NCI-H345 (cell line): ENCODE results near the gene NRXN2.

Experiments used
- DNase-seq: peaks from one replicate; lab custom pipeline; 2025; lab: John Stamatoyannopoulos, UW

NRXN2 gene

GRCh38 chr11:64759131-64759721 lies 36.2 kb upstream of the NRXN2 start:
- DNase-seq, result no peak

DNA sequence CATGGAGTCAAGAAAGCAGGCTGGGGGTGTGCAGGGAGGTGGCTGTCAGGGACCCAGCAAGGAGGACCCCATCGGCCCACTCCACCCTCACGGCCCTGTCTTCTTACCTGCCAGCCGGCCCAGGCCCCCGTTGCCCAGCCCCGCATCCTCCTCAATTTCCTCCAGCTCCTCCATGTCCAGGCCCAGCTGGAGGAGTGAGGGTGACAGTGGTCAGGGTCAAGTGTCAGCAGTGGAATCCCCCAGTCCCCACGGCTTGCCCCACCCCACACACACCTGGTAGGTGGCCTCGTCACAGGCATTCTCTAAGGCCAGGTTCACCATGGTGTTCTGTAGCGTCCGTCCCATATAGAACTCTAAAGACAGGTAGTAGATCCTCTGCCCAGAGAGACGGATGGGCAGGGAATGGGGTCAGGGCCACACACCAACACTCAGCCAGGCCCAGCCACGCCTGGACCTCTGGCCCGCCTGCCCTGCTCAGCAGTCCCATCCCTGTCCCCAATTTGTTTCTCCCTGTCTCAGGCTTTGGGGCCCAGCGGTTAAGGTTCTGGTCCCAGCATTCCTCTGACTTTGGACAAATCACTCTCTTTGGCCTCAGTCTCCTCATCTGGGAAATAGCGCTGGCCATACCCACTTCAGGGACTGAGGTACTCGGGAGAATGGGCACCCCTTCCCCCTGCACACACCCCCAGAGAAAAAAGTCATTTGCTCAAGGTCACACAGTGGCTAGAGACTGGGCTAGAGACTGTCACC lies 35.5 kb upstream of the NRXN2 start:
- no peak for DNase-seq

DNA sequence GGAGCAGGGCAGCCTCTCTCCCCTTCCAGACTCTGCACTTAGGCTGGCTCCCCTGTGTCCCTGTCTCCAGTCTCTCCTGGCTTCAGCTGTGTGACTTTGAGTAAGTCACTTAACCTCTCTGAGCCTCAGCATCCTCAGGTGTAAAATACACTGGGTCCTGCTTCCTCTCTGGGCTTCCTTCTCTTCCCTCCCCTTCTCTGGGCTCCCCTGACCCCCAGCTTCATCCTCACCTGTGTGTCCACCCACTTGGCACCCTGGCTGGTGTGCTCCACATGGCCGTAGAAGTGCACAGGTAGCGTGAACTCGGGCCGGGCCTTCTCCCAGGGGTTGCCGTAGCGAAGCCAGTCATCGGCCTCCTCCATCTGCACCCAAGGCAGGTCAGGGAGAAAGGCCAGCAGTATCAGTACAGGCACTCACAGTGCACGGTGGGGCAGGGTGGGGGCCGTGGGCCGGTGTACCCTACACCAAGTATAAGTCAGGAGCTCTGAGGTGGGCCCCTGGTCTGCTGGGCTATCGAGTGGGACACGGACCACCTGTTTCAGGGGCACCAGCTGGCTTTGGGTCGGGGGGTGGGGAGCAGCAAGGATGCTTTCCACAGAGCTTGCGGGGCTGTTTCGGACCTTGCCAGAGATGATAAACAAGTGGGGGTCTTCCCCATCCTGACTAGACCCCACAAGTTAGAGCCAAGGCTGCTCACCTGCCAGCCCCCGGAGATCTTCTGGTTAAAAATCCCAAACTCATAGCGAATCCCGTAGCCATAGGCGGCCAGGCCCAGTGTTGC lies 34.7 kb upstream of the NRXN2 start:
- no peak for DNase-seq

GRCh38 chr11:64755681-64756361 lies 32.8 kb upstream of the NRXN2 start:
- DNase-seq, result no peak

DNA sequence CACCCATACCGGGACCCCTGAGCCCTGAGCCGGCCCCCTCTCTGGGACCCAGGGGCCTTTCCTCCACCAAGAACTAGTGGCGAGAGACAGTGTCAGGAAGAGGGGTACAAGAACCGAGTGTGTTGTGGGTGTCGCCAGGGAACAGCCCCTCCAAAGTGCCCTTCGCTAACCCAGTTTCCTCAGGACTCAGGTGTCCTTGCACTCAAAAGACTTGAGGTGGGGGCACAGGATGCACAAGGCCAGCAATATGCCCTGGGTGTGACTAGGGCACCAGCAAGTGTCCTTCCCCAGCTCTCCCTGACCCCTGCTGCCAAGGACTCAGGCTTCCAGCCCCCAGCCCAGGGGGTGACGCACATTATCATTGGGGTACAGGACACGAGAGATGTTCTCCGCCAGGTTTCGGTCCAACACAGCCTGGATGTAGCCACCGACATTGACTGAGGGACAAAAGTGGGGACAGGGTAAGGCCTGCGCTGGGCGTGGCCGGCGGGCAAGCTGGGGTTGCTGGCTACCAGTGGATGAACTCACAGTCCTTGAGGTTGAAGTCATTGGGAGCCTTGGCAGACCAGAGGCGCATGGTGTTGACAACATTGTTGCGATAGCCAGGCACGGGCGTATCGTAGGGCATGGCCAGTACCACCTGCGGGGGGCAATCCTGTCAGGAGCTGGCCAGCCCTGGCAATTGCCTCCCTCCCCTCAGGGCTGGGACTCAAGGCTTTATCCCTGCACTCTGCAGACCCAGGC lies 32.1 kb upstream of the NRXN2 start:
- no peak for DNase-seq

- no peak for DNase-seq
These were observed 31.3 kb upstream of the NRXN2 start for GRCh38 chr11:64754124-64754918.

- no peak for DNase-seq
These were observed 30.6 kb upstream of the NRXN2 start for GRCh38 chr11:64753380-64754123.

DNA sequence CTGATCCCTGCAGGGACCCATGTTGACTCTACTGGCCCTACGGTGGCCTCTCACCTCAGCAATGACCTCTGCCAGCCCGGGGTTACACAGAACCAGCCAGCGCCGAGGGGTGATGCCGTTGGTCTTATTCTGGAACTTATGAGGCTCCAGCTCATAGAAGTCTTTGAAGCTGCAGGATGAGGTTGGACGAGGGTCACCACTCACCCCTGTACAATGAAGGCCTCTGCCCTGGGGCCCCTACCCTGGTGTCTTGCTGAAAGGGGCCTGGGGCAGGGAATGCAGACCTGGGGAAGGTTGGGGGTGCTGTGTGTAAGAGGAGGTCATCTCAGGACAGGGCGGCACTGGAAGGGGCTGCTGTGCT lies 30.0 kb upstream of the NRXN2 start:
- no peak for DNase-seq

GRCh38 chr11:64752175-64752970 lies 29.4 kb upstream of the NRXN2 start:
- DNase-seq, result no peak

DNA sequence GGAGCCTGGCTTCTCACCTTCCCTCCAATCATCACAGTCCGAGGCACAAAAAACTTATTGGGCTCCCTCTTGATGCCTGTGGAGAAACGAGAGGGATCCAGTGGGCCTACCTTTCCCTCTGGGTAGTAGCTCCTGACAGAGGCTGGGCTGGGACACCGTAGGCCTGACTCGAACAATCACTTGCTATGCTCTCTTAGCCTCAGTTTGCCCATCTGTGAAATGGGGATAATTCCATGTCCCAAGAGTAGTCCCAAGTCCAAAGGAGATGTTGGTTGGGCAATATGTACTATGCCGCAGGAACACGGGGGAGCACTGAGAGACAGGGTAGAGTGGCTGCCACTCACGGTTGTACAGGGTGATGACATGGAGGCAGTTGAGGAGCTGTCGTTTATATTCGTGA lies 28.6 kb upstream of the NRXN2 start:
- no peak for DNase-seq

GRCh38 chr11:64751136-64751535 lies 28.1 kb upstream of the NRXN2 start:
- DNase-seq, result no peak

DNA sequence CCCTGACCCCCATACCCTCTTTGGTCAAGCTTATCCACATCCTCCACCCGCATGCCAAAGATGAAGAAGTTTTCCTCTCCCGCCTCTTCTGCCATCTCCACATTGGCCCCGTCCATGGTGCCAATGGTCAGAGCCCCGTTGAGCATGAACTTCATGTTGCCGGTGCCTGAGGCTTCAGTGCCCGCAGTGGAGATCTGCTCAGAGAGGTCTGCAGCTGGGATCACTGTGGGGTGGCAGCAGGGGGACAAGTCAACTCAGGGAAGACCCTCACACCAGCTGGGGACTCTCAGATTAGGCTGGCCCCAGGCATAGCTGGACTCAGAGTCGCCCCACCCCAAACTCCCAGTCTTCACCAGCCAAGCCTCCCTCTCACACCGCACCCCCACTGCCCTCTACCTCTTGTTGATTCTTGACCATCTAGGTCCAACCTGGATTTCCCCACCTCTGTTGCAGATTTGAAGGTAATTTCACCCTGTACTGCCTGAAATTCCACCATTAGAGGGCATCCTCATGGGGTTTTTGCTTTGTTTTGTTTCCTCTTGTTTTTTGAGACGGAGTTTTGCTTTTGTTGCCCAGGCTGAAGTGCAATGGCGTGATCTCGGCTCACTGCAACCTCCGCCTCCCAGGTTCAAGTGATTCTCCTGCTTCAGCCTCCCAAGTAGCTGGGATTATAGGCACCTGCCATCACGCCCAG lies 27.5 kb upstream of the NRXN2 start:
- DNase-seq, result no peak

GRCh38 chr11:64747961-64748665 lies 25.1 kb upstream of the NRXN2 start:
- DNase-seq, result no peak

- DNase-seq, result no peak
These were observed 23.5 kb upstream of the NRXN2 start for GRCh38 chr11:64746486-64746885.

DNA sequence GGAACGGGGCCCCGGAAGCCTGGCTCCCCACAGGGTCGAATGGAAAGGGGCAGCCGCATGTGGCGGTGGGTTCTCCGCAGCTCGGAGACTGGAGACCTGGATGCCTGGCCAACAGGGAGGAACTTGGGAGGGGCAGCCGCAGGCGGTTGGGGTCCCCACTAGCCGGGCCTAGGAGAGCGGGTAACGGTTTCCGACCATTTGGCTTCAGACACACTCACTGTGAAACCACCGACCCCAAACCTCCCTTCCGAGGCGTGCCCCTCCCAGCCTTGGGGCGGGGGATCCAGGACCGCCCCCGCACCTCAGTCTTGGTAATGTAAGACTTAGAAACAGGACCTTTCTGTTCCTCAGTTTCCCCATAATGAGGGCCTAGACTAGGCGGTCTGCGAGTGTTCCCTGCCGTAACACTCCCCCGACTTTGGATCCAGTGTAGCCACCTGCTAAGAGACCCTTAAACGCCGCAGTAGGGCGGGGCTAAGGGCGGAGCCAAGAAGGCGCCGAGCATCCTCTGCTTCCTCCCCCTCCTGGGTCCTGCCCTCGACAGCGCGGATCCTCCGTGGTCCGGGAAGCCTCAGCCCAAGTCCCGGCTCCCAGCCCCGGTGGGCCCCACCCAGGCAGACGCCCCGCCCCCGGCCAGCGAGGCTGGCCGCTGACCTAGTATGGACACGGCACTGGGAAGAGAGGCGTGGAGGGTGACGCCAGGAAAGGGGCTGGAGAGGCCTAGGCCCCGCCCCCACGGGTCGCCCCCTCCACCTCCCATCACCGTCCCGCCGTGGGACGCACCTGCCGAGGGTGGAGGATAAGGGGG lies 22.7 kb upstream of the NRXN2 start:
- DNase-seq, result no peak

DNA sequence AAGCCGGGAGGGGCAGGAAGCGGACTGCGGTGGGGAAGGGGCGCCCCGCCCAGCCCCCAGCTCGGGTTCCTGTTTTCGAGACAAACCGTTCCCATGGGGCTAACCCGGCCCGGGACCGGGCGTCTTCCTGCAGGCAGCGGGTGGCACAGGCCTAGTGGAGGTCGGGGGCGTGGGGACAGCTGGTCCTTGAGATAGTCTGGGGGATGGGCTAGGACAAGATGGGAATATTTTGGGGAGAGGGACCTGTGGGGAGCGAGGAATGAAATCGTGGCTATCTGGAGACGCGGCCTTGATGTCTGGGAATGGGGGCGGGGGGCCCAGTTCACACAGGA lies 22.2 kb upstream of the NRXN2 start:
- DNase-seq, result no peak

- no peak for DNase-seq
These were observed 21.7 kb upstream of the NRXN2 start for GRCh38 chr11:64744544-64745188.
